Upper lobe of left lung (tissue), 4 donors: ENCODE measurements around the gene RP9.
"Not testable (repeated sequence)": the region's sequence is repeated elsewhere in the genome, so short reads cannot be mapped to it uniquely, and the experiment has no call there.

Experiments used
- CTCF ChIP-seq, 6 experiments: fragments of 450-650 bp in 4 of 6; fragments of 200-600 bp in 2 of 6; sonication (generic) in 2 of 6; IDR thresholded peaks; one replicate each; pipeline ENCODE4 v1.5.1; 2016 to 2019; ENCODE audit warnings: antibody characterized with exemption in 6 of 6
- EP300 ChIP-seq, 4 donors: sonication (generic); formaldehyde crosslinking; IDR thresholded peaks; one replicate each; pipeline ENCODE4 v1.5.1; 2017; ENCODE audit warnings: antibody characterized with exemption in 4 of 4, control low read depth in 2 of 4
- POLR2A ChIP-seq, 4 donors: fragments of 450-650 bp; IDR thresholded peaks; one replicate each; pipeline ENCODE4 v1.5.1; 2016 to 2017; ENCODE audit warnings: antibody characterized with exemption in 4 of 4, mild to moderate bottlenecking in 2 of 4
- POLR2AphosphoS5 ChIP-seq, 2 donors: sonication (generic); formaldehyde crosslinking; IDR thresholded peaks; one replicate each; pipeline ENCODE4 v1.5.1; 2017; ENCODE audit warnings: antibody characterized with exemption in 2 of 2

GRCh38 chr7:33094745-33095275 lies 14.4 kb downstream of the RP9 start:
- not testable (repeated sequence) for TF ChIP-seq CTCF, EP300, POLR2A, POLR2AphosphoS5 (IDR thresholded peaks at IDR 0.05)
